ENCODE data around the gene NID2.

- no peak for TF ChIP-seq CTCF (IDR thresholded peaks at IDR 0.05 in 4 of 5, conservative IDR thresholded peaks at IDR 0.05 in 1 of 5)
- no peak for TF ChIP-seq POLR2A (IDR thresholded peaks at IDR 0.05)
Observed at GRCh38 chr14:52076334-52076733, 7.5 kb upstream of the NID2 start.

All from gastrocnemius medialis (tissue), 4 donors.